ENCODE results near the gene TBC1D24.

TBC1D24 gene

DNA sequence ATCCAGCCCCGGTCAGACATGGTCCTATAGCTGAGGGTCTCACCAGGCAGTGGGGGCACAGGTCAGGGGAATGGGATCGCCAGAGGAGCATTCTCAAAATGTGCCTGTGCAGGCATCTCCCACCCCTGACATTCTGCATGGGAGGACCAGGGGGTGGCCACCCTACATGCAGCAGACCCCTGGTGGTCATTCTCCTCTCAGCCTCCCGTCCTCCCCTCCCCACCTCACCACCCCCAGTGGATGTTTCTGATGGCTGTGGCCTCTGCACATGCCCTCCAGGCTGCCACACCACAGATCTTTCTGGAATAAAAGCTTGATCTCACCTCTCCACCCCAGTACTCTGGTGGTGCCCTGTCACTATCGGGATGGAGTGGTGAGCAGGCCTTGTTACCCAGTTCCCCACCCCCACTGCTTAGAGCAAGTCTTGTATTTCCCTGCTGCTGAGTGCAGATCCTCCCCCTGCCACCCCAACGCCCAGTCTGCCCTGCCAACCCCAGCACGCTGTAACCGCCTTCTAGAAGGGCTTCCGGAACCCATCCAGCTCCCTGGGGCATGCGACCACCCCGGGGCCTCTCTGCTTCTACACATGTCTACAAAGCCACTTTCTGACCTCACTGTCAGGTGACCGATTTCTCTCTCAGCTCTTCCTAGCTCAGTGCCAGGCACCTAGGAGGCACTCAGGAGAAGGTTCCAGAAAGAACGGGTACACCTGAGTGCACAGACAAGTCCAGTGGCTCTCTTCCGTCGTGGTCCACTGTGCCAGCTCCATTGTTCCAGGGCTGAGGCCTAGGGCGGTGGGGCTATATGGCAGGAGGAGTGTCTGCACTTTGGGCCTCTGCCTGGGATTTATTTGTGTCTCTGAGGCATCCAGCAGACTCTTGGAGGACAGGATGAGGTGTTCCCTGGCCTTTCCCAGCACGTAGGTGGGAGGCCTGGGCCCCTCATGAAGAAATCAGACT, 9.3 kb downstream of the TBC1D24 start:
- Histone ChIP-seq H3K27ac (ENCODE audit: low read length) (peak overlapping the region; percentile 88), H3K9me3 (ENCODE audit: control insufficient read depth in 2 of 2, low read length in 2 of 2) (no peaks in the 10 kb centered on the region), H3K9ac (ENCODE audit: low read length in 2 of 2) (peak overlapping the region; percentile 74 to 80), H3K27me3 (ENCODE audit: control insufficient read depth in 1 of 2, insufficient read depth in 2 of 2, low read length in 2 of 2) (no peaks in the 10 kb centered on the region), H3K36me3 (ENCODE audit: control insufficient read depth in 2 of 2, insufficient read depth in 2 of 2, low read length in 2 of 2) (no peaks in the 10 kb centered on the region), H3K4me1 (ENCODE audit: control insufficient read depth, insufficient read depth, low read length) (peaks cover 41% of the 10 kb centered on the region), H3K4me3 (ENCODE audit: low read length in 2 of 2) (peak overlapping the region in 1 of 2 donors; percentile 71)

DNA sequence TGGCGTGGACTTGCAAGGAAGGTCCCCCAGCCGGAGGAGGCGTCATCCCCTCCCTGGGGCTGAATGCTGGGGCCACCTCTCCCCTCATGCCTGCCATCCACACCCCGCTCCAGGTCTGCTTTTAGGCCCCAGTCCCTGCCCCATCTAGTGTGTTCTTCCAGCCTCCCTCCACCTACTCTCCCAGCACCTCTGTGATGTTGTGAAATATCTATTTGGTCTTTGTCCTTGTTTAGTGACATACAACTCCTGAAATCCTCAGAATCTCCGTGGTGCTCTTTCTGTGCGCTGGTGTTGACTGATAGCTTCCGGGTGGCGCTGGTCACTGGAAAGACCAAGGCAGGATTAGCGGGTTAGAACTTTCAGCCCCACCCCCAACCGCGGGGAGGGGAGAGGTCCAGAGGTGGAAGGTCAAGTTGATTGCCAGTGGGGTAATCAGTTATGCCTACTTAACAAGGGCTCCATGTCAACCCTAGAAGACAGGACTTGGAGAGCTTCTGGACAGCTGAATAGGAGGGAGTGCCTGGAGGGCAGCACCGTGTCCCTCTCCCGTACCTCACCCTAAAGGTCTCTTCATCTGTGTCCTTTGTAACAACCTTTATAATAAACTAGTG, 10.1 kb downstream of the TBC1D24 start:
- Histone ChIP-seq H3K9ac (ENCODE audit: low read length in 2 of 2) (peak overlapping the region in 1 of 2 donors; percentile 74), H3K4me1 (ENCODE audit: control insufficient read depth, insufficient read depth, low read length) (peaks cover 41% of the 10 kb centered on the region), H3K4me3 (ENCODE audit: low read length in 2 of 2) (no peak overlapping the region), H3K36me3 (ENCODE audit: control insufficient read depth in 2 of 2, insufficient read depth in 2 of 2, low read length in 2 of 2) (no peaks in the 10 kb centered on the region), H3K27ac (ENCODE audit: low read length) (no peak overlapping the region), H3K9me3 (ENCODE audit: control insufficient read depth in 2 of 2, low read length in 2 of 2) (no peaks in the 10 kb centered on the region), H3K27me3 (ENCODE audit: control insufficient read depth in 1 of 2, insufficient read depth in 2 of 2, low read length in 2 of 2) (no peaks in the 10 kb centered on the region)

DNA sequence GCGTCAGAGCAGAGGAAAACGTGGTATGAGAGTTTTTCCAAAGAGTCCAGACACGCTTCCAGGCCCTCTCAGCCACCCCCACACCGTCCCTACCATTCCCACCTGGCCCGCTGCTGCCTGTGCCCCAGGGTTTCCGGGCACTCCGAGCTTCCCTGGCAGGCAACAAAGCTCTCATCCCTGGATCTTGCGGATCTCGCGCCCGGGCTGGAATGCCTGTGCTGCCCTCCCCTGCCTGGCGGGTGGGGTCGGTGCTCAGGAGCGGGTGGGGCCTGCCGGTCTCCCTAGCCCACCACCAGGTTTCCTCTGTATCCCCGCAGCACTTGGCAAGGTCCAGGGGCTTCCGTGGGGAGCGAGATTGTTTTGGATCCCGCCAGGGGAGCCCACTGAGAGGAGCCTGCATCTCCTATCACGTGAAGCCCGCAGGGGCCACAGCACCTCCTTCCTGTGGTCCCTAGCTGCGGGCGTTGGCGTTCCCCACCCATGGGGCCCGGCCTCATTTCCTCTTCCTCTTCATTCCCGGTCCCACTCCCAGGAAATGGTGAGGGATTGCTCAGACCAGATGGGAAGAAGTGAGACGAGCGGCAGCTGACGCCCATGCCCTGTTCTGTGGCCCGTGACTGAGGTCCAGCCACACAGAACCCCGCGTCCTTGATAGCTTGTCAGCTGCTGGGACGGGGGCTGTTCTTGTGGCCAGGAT, 11.0 kb downstream of the TBC1D24 start:
- H3K27ac ChIP-seq (ENCODE audit: low read length), result no peak overlapping the region
- no peaks in the 10 kb centered on the region for H3K27me3 ChIP-seq (ENCODE audit: control insufficient read depth in 1 of 2, insufficient read depth in 2 of 2, low read length in 2 of 2)
- H3K4me1 ChIP-seq (ENCODE audit: control insufficient read depth, insufficient read depth, low read length), result peaks cover 41% of the 10 kb centered on the region
- H3K9ac ChIP-seq (ENCODE audit: low read length in 2 of 2), result no peak overlapping the region
- no peak overlapping the region for H3K4me3 ChIP-seq (ENCODE audit: low read length in 2 of 2)
- H3K9me3 ChIP-seq (ENCODE audit: control insufficient read depth in 2 of 2, low read length in 2 of 2), result no peaks in the 10 kb centered on the region
- H3K36me3 ChIP-seq (ENCODE audit: control insufficient read depth in 2 of 2, insufficient read depth in 2 of 2, low read length in 2 of 2), result peaks cover 0 to 4% of the 10 kb centered on the region in 2 donors

DNA sequence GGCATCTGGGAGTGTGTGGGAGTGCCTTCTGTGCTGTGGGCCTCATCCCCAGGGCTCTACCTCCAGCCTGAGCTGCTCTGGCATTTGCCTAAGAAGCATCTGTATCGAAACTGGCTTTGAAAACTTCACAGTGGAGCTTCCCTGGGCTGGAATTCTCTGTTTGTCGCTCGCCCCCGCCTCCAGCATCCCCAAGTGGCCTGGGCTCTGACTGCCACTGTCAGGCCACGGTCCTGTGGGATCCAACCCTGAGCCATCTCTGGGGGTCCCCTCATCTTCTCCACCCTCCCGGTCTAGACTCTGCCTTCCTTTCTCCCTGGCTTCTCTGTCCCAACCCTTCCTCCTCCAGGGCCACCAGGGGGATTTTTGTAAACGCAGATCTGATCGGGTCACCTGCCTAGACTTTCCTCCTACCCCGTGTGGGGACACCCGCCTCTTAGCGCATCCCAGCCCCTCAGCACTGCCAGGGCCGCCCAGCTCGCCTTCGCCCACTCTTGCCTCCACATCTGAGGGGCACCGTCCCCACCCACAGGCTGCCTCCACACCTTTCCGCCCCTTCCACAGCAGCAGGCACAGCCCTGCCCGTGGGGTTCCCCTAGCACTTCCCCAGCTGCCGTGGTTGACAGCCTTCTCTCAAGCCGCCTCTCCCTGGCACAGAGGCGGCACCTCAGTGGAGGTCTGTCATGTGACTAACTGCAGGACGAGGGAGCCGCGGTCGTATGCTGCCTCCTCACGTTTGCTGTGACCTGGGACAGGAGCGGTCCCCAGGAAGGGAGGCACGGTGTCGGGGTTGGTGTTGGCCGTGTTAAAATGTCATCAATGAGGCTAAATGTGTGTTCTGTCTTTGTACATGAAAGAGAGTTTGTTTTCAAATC, 12.0 kb downstream of the TBC1D24 start:
- Histone ChIP-seq H3K27me3 (ENCODE audit: control insufficient read depth in 1 of 2, insufficient read depth in 2 of 2, low read length in 2 of 2) (no peaks in the 10 kb centered on the region), H3K27ac (ENCODE audit: low read length) (no peak overlapping the region), H3K9ac (ENCODE audit: low read length in 2 of 2) (no peak overlapping the region), H3K4me1 (ENCODE audit: control insufficient read depth, insufficient read depth, low read length) (peaks cover 41% of the 10 kb centered on the region), H3K36me3 (ENCODE audit: control insufficient read depth in 2 of 2, insufficient read depth in 2 of 2, low read length in 2 of 2) (peaks cover 0 to 4% of the 10 kb centered on the region in 2 donors), H3K4me3 (ENCODE audit: low read length in 2 of 2) (no peak overlapping the region), H3K9me3 (ENCODE audit: control insufficient read depth in 2 of 2, low read length in 2 of 2) (no peaks in the 10 kb centered on the region)

DNA sequence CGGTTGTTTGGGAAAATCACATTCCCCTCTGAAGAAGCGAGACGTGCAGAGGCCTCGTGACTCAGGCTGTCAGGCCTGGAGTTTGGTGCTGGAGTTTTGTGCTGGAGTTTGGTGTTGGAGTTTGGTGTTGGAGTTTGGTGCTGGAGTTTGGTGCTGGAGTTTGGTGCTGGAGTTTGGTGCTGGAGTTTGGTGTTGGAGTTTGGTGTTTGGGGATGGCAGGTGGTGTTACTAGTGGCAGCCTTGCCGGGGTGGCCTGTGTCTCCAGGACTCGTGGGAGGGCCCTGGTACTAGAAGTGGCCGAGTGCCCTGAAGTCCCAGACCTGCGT, 12.6 kb downstream of the TBC1D24 start:
- Histone ChIP-seq H3K4me3 (ENCODE audit: low read length in 2 of 2) (no peak overlapping the region), H3K4me1 (ENCODE audit: control insufficient read depth, insufficient read depth, low read length) (peaks cover 37% of the 10 kb centered on the region), H3K27ac (ENCODE audit: low read length) (no peak overlapping the region), H3K36me3 (ENCODE audit: control insufficient read depth in 2 of 2, insufficient read depth in 2 of 2, low read length in 2 of 2) (peaks cover 0 to 4% of the 10 kb centered on the region in 2 donors), H3K9me3 (ENCODE audit: control insufficient read depth in 2 of 2, low read length in 2 of 2) (no peaks in the 10 kb centered on the region), H3K27me3 (ENCODE audit: control insufficient read depth in 1 of 2, insufficient read depth in 2 of 2, low read length in 2 of 2) (no peaks in the 10 kb centered on the region), H3K9ac (ENCODE audit: low read length in 2 of 2) (no peak overlapping the region)

DNA sequence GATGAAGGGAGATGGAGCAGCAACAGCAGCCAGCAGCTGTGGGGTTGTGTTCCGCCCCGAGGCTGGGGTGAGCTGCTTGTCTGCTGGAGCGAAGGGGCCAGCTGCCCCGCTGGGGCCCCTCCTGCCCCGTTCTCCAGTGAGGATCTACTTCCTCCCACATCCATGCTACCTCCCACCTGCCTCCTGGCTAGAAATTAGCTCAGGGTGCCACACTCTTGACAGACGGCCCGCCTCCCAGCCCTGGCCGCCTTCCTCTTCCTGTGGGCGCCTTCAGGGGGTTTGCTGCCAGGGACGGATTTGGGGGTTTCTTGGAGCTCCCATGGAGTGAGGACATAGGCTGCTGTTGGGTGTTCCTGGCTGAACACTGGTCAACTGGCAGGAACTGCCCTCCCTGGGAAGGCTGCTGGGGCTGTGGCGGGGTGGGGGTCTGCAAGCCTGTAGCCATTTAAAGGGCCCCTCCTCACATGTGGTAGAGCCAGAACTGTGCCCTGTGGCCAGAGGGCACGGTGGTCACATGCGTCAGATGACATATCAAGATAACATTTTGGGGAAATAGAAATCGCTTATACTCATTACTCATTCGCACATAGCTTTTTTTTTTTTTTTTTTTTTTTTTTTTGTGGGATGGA, 13.1 kb downstream of the TBC1D24 start:
- Histone ChIP-seq H3K27ac (ENCODE audit: low read length) (no peak overlapping the region), H3K27me3 (ENCODE audit: control insufficient read depth in 1 of 2, insufficient read depth in 2 of 2, low read length in 2 of 2) (no peaks in the 10 kb centered on the region), H3K9ac (ENCODE audit: low read length in 2 of 2) (no peak overlapping the region), H3K36me3 (ENCODE audit: control insufficient read depth in 2 of 2, insufficient read depth in 2 of 2, low read length in 2 of 2) (peaks cover 0 to 4% of the 10 kb centered on the region in 2 donors), H3K4me1 (ENCODE audit: control insufficient read depth, insufficient read depth, low read length) (peaks cover 31% of the 10 kb centered on the region), H3K9me3 (ENCODE audit: control insufficient read depth in 2 of 2, low read length in 2 of 2) (no peaks in the 10 kb centered on the region), H3K4me3 (ENCODE audit: low read length in 2 of 2) (no peak overlapping the region)

DNA sequence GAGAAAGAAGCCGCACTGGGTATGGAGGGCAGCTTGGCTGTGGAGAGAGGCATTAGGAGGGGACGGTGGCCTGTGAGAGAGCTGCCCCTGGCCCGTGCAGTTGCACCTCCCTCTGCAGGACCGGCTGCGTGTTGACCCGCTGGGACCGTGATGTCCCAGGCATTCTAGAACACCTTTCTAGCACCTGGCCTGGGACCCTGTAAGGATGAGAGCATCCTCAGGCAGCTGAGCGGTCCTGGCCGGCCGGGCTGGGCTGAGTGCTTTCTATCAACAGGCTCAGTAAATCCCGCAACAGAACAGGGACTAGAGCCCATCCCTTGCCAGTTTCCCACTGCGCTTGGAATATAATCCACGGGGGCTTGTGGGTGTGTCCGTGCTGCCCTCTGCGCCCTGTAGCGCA, 14.7 kb downstream of the TBC1D24 start:
- no peak overlapping the region for H3K27ac ChIP-seq (ENCODE audit: low read length)
- peaks cover 16% of the 10 kb centered on the region for H3K4me1 ChIP-seq (ENCODE audit: control insufficient read depth, insufficient read depth, low read length)
- H3K4me3 ChIP-seq (ENCODE audit: low read length in 2 of 2), result no peak overlapping the region
- H3K27me3 ChIP-seq (ENCODE audit: control insufficient read depth in 1 of 2, insufficient read depth in 2 of 2, low read length in 2 of 2), result no peaks in the 10 kb centered on the region
- peaks cover 0 to 4% of the 10 kb centered on the region in 2 donors for H3K36me3 ChIP-seq (ENCODE audit: control insufficient read depth in 2 of 2, insufficient read depth in 2 of 2, low read length in 2 of 2)
- no peaks in the 10 kb centered on the region for H3K9me3 ChIP-seq (ENCODE audit: control insufficient read depth in 2 of 2, low read length in 2 of 2)
- no peak overlapping the region for H3K9ac ChIP-seq (ENCODE audit: low read length in 2 of 2)

DNA sequence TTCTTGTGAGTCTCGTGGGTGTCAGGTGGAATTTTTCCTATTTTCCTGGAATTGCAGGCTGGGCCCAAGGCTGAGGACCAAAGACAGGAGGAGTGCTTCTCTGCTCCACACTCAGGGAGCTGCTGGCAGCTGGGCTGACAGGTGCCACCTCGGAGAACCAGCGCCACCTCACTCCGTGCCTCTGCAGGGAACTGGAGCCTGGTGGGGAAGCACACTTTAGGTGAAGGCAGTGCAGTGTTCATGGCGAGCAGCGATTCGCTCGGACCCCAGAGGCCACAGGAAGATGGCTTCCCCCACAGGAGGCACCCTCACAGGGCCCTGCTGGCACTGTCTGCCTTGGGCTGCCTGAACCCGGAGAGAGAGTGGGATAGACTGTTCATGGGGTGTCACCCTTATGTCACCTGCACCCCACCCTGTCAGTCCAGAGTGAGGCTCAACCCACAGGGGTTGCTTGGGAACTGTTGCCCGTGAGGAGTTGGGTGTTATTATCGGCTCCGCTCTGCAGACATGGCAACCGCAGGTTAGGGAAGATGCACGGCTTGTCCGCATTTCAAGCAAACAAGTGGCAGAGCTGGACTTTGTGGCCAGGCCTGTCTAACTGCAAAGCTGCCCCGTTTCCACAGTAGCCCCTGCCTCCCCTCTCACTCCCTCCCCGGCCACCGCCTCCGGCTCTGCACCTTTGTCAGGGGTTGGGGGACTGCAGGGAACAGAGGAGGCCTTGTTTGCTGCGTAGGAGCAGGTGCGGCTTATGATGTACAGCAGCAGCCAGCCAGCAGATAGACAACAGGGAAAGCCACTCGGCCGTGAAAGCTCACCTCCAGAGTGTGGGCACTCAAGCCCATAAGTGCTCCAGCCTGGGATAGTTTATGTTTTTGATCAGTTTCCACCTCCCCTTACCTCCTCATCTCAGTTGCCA, 15.5 kb downstream of the TBC1D24 start:
- no peak overlapping the region for H3K9ac ChIP-seq (ENCODE audit: low read length in 2 of 2)
- no peak overlapping the region for H3K27ac ChIP-seq (ENCODE audit: low read length)
- no peaks in the 10 kb centered on the region for H3K27me3 ChIP-seq (ENCODE audit: control insufficient read depth in 1 of 2, insufficient read depth in 2 of 2, low read length in 2 of 2)
- no peak overlapping the region for H3K4me3 ChIP-seq (ENCODE audit: low read length in 2 of 2)
- no peaks in the 10 kb centered on the region for H3K9me3 ChIP-seq (ENCODE audit: control insufficient read depth in 2 of 2, low read length in 2 of 2)
- peaks cover 11% of the 10 kb centered on the region for H3K4me1 ChIP-seq (ENCODE audit: control insufficient read depth, insufficient read depth, low read length)
- H3K36me3 ChIP-seq (ENCODE audit: control insufficient read depth in 2 of 2, insufficient read depth in 2 of 2, low read length in 2 of 2), result peaks cover 0 to 4% of the 10 kb centered on the region in 2 donors

DNA sequence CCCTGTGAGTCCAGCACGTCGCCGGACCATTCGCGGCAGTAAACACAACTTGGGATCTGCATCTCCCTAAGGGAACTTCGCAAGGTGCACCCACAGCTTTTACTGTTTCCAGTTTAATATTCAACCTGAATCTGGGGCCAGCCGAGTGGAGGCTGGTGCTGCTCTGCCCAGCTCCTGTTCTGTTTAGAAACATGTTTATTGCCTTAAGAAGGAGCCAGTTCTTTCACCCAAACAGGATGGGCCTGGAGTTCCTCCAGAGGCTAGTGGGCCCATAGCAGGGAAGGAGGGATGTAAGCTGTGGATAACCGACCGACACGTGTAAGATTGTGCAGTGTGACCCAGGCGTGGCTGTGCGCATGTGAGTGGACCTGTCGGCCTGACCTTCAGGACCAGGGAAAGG, 17.4 kb downstream of the TBC1D24 start:
- peaks cover 0 to 18% of the 10 kb centered on the region in 2 donors for H3K36me3 ChIP-seq (ENCODE audit: control insufficient read depth in 2 of 2, insufficient read depth in 2 of 2, low read length in 2 of 2)
- H3K27me3 ChIP-seq (ENCODE audit: control insufficient read depth in 1 of 2, insufficient read depth in 2 of 2, low read length in 2 of 2), result no peaks in the 10 kb centered on the region
- no peak overlapping the region for H3K27ac ChIP-seq (ENCODE audit: low read length)
- no peak overlapping the region for H3K9ac ChIP-seq (ENCODE audit: low read length in 2 of 2)
- H3K4me1 ChIP-seq (ENCODE audit: control insufficient read depth, insufficient read depth, low read length), result peaks cover 5% of the 10 kb centered on the region
- H3K9me3 ChIP-seq (ENCODE audit: control insufficient read depth in 2 of 2, low read length in 2 of 2), result no peaks in the 10 kb centered on the region
- no peak overlapping the region for H3K4me3 ChIP-seq (ENCODE audit: low read length in 2 of 2)
